Epidermal melanocyte (primary cell): ENCODE measurements around the gene IGSF21.

Experiments
- DNase-seq: peaks from one replicate; pipeline ENCODE4 v3.0.0; 2011; ENCODE audit warnings: low spot score; ENCODE audit not compliant: insufficient read length

Gene IGSF21

DNA sequence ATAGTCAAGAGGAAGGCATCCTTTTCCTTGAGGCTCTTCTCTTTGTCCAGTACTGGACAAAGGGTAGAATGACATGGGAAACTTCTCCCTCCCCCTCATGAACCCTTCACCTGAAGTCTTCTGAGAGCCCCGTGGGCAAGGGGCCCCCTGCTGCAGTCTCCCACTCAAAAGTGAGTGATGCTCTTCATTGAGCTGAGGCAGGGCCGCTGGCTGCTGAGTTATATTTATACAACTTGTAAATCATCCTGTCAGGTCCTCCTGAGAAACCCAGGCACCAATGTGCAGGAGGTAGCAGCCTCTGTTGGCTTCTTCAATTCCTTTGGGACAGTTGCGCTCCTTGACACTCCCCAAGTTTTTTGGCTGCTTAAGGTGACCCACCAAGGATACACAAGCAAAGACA is 150.2 kb downstream of the IGSF21 start:
- DNase-seq = no peak

DNA sequence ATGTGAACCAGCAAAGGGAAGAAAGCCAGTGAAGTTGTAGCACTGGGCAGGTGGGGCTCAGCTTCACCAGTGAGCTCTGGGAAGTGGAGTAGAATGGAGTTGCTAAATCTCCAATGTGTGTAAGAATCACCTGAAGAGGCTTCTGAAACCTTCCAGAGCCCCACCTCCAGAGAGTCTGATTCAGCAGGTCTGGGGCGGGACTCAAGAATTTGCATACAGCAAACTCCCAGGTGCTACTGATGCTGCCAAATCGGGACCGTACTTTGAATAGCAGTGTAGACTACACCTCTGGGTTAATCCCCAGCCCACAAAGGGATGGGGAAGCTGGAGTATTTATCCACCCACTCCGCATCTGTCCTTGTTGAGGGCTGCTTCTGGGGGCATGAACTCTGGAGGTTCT is 154.3 kb downstream of the IGSF21 start:
- DNase-seq = no peak

DNA sequence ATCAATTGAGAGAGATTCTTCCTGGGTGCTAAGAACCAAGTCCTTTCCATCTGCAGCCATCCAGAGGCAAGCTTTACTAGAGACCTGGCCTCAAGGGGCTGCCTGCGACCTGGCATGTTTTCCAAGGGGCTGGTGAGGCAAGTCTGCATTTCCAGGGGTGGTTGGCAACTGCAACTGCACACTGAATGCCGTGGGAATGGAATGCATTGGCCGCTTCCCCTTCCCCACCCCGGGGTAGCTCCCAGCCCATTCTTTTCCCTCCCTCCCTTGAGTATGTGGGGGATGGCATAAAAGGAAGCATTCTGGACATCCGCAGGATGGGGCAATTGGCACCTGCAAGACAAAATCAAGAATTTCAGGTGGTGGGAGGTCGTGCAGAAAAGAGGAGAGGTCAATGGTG is 155.1 kb downstream of the IGSF21 start:
- no peak for DNase-seq

DNA sequence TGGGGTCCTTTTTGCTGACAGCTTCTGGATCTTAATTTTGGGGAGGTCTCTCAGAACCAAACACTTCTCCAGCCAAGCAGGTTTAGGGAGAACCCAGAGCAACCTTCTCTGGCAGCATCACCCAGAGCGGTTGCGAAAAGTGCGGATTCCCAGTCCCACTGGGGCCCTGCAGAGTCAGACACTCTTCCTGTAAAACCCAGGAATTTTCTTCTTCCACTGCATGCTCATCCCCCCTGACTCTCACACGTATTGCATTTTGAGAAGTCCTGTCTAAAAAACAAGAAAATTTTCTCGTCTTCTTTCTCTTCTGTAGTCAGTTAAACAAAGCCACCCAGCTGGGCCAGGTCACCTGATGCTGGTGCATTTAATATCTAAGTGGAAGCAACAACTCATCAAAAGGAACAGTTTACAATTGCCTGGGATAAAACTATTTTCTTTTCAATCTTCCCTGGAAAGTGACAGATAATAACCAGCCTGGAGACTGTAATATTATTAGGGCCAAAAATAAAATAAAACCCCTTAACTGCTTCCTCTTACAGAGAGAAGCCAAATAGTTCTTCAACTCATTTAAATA is 156.0 kb downstream of the IGSF21 start:
- DNase-seq = no peak

DNA sequence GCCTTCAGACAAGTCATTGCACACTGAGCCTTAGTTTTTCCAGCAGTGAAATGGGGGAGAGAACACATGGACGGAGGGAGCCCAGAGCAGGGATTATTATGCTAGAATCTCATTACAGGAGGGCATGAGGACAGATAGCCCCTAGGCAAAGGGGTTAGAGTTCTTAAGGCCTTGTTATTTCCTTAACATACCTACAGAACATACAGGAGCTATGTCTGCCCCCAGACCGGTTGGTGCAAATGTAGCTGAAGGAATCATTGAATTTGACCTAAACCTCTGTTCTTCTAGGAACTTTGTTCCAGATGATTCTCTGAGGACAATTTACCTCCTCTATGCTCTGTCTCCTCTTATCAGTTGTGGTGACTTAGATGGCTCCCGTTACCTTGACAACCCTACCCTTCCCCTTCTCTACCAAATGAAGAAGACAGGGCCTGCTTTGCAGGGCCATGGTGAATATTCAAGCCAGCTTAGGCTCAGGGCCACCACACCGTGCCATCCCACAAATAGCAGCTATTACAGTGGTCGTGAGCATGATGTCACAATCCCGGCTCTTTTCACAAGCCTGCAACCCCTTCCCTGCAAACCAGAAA is 156.9 kb downstream of the IGSF21 start:
- DNase-seq = no peak

DNA sequence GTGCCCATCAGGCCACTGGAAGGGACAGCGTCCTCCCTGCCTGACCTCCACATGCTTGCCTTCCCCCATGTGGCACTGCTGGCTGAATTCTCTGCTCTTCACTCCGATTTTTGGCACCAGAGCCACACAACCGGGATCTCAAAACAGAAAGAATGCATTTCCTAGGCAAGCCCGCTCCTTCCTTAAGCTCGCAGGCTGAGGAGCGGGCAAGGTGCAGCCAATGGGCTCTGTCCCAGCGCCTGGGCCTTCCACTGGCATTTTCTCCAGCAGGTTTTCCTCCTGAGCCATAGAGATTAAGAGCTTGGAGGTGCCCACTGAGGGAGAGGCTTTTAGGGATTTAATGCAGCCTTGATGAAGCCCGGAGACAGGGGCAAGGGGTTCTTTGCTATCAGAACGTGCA is 158.0 kb downstream of the IGSF21 start:
- no peak for DNase-seq

DNA sequence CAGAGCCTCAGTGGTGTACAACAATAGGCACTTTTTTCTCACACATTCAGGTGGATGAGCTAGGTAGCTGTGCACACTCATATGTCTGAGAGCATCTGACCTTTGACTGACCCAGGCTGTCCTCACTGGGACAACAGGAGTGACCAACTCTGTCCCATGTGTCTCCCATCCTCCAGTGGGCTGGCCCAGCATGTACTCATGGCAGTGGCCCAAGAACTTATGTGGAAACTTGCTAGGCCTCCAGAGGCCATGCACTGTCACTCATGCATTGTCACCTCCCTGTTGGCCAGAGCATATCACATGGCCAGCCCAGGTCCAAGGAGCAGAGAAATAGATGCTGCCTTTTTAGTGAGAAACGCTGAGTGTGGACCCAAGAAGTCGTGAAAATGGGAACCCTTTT is 158.8 kb downstream of the IGSF21 start:
- DNase-seq = no peak

DNA sequence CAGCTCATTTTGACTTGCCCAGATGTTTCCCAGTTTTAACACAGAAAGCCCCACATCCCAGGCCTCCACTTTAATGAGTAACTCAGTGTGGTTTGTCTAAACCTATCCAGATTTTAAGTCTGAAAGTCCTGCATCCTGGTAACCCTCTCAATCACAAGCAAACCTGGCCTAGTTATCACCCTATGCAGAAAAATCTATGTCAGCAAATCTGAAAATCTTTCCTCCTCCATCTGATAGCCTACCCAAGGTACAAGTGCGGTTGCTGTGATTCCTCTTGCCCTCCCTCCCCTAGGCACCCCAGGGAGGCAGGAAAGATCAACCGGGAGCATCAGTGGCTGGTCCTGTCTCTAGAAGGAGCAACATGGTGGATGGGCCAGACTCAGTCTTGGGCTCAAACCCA is 163.7 kb downstream of the IGSF21 start:
- no peak for DNase-seq

DNA sequence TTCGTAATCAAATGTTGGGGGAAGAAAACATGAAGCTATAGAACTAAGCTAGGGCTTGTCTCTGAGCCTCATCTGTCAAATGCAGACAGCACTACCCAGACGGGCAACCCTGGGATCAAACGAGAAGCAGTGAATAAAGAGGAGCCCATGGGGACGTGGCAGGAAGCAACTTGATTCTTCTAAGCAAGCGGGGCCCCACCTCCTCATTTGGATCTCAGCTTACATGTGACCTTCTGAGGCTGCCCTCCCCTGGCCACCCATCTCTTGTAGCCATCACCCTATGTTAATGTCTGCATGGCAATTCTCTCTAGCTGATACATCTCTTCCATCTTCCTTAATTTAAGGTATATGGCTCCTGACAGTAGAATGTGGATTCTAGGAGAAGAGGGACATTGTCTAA is 171.3 kb downstream of the IGSF21 start:
- no peak for DNase-seq

DNA sequence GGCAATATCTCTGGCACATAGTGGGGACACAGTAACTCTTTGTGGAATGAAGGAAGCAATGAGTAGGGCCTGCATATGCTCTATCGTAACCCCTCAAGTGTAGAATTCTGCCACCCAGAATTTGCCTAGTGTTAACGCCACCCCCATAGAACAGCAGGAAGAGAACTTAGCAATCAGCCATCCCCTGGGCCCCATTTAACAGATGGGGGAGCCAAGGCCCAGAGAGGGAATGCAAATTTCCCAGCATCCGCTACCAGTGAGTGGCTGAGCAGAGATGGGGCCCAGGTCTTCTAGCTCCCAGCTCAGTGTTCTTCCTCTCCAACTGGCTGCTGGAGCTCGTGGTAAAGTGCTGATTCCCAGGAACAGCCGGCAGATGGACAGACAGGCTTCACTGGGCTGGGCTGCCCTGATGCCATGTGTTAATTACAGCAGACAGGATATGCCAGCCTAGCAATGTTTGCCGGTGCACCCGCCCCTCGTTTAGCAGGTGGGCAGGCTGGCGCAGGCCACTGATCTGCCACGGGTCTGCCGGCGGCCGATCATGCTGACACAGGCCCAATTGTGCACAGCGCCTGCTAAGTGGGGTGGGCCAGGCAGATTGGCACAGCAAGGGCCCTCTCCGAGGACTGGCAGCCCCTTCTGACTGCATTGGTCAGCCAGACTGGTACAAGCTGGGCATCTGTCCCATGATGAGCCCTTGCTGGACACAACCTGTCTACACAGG is 171.9 kb downstream of the IGSF21 start:
- no peak for DNase-seq

DNA sequence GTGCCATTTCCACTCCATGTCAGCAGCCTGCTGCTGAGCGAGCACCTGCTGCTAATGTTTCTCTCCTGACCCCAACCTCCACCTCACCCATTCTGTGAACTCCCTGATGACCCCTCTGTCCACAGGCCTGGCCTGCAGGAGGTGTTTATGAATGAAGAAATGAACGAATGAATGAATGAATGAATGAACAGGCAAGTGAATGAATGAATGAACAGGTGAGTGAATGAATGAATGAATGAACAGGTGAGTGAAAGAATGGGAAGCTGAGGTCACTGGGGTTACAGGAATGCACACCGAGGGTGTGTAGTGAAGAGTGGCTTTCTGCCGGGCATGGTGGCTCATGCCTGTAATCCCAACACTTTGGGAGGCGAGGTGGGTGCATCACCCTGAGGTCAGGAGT is 173.4 kb downstream of the IGSF21 start:
- DNase-seq = no peak

DNA sequence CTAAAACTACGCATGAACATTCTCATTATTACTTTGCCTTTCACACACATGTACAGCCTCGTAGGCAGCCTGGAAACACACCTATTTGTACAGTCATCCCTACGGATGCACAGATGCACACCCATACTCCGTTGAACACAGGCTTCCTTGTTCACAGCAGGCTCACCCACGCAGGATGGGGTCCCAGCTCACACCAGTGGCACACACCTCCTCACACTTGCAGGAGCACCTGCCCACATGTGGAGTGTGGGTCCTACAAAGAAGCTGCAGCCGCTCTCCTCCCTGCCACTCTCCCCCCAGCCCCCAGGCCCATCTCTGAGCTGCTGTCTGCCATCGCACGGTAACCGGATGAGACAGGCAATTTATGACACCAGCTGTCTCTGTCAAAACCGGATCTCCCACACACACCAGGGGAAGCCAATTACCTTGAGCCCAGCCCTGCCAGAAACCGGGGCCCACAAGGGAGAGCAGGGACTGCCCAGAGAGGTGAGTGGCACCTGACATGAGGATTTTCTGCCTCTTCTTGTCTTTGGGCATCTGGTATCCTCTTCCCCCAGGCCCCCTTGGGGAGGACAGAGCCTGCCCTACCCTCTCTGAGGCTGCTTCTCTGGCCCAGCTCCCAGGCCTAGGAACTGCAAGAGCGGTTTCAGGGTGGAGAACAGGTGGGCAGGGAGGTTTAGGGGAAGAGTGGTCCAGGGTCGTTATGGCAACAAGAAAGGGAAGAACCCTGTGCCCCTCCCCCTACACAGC is 175.4 kb downstream of the IGSF21 start:
- DNase-seq = no peak

DNA sequence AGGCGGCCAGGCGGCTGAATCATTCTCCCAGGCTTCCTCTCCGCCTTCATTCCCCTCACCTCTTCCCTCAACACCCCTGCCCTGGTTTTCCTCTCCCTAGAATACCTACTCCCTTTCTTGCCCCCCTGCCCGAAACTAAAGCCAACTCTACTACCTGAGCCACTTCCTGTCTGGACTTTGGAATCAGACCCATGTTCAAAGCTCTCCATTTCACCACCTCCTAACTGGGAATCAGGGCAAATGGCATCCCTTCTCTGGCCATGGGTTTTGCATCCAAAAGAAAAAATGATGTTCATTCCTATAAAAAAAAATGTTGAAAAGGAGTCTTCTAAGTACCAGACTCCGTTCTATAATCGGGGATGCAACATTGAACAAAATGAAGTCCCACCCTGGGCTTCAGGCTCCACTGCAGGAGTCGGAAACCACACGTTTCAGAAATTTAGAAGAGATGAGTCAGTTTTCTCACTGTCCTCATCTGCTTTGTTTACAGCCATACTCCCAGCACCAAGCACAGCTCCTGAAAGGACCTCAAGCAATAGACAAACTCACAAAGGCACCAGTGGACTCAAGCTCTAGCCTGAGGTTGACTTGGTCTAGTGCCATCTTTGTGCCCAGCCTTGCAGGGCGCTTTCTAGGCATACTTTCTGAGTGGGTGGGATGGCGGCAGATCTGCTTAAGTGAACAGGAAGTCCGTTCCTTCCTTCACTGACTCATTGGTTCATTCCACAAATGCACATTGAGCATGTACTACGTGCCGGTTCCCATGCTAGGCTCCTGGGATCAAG is 176.2 kb downstream of the IGSF21 start:
- DNase-seq = no peak

DNA sequence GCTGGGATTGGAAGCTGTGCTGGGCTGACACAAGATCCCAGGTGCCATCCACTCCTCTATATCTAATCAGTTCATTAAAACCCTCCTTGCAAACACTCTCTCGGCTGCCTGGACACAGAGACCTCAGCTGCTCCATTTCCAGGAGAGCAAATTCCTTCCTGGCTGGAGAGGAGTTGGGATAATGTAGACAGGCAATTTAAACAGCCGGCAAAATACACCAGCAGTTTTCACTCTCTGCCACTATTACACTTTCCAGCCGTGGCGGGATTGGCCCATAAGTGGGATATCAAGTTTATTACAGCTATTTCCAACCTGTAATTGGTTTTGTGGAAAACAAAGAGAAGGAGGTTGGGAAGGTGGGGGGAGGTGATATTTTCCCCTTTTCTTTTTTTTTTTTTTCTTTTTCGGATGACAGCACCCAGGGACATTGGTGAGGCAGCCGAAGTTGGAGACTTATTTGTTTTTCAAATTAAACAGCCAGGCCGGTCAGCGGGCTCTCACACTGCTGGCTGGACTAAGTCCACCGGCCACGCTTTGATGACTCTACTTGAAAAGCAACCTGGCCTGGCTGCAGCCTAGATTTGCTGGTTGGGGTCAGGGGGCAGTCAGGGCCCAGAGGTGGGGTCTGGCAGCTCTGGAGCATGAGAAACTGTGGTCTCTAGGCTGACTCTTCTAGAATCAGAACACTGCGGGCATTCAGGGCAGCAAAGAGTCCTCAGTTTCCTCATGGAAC is 177.4 kb downstream of the IGSF21 start:
- DNase-seq = no peak

DNA sequence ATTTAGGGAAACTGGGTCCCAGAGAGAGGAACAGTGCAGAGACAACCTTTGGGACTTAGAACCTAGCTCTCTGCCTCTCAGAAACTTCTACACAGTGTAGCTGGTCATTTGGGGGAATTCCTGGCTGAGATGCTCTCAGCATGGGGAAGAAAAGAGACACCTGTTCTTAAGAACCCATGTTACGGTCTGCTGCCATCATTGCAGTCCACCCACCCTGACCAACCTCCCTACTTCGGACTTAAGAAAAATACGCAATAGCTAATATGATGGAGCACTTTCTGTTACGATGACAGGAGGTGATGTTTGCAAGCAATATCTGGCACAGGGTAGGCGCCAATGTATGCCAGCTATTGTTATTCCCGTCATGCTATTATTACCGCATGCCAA is 177.9 kb downstream of the IGSF21 start:
- DNase-seq = no peak

DNA sequence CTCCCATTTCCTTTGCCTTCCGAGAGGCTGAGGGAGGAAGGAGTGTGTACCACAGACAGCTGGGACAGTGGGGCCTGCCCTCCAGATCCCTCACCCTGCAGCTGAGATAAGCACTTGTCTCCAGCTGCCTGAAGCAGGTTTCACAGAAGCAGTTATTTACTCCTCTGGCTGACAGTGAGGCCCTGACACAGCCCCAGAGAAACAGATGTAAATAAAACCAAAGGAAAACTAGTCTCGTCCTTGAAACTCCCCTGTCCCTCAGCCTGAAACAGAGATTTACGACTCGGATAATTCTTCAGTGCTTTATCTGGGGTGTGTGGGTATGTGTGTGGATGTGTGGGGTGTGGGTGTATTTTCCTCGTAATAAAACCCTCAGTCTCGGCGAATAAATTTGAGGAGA is 181.1 kb downstream of the IGSF21 start:
- DNase-seq = no peak

DNA sequence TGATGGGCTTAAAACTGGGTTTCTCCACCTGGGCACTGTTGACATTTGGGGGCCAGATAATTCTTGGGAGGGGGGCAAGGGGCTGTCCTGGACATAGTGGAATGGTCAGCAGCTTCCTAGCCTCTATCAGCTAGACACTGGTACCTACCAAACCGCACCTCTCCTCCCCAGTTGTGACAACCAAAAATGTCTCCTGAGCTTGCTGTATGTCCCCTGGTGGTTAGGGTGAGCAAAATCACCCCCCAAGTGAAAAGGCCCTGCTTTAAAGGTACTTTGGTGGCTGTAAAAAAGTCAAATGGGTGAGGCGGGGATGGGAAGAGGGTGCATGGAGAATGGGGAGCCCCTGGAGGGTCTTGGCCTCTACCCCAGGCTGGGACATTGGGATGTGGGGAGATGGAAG is 182.0 kb downstream of the IGSF21 start:
- DNase-seq = no peak

DNA sequence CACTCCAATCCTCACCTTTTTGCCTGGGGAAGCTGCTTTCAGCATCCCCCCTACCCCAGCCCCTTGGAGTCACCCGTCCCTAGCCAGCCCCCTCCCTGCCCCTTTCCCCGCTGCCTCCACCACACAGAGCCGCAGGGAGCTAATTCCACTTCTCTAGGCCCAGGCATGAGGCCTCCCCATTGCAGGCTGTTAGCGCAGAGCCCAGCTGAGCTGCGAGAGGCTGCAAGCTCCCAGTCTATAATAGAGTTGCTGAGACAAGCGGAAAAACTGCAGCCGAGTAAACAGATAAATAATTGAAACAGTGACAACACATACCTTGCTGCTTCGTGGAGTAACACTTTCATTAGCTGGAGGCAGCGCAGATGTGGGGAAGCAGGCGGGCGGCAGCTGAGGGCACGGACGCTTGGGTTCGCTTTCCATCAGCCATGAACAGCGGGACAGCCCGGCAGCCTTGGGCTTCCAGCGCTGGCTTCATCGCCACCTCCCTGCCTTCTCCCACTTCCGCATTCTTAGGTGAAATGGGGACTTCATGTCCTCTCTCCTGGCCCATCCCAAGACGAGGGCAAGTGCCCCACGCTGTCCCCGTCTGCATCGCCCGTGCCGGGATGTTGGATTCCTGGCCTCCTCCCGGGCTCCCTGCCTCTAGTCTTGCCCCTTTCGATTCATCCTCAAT is 183.3 kb downstream of the IGSF21 start:
- no peak for DNase-seq

DNA sequence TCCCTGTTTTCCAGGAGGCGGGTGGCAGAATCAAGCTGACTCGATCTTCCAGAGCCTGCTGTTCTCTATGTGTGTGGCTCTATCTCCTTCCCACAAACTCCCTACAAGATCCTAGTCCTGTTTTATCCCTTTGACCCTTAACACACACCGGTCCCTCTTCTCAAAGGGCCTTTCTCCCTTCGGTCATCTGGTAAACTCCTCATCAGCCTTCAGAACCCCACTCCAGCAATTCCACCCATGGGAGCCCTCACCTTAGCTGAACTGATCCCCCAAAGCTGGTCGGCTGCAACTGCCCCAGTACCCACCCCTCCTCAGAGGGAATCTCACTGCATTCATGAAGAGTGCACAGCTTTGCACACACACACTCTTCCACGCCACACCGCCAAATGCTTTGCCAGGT is 184.9 kb downstream of the IGSF21 start:
- DNase-seq = no peak

DNA sequence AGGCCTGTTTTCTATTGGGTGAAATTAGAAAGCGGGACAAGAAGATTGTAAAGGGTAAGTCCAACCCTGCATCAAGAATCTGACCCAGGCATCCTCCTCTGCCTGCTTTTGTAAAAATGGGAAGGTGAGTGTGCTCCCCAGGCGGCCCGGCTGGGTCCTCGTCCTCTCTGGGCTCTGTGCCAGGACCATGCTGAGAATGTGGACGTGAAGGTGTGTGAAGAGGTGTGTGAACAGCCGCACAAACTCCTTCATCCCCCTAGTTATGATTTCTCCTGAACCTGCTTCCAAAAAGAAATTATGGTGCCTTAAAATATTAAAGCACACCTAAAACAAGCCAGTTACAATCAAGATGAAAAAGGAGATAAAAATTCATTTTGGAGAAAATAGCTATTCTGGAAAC is 185.7 kb downstream of the IGSF21 start:
- no peak for DNase-seq
